GM12864 (cell line): Measurements from ENCODE around the gene SEC16A.
"Not testable (repeated sequence)": the region's sequence is repeated elsewhere in the genome, so short reads cannot be mapped to it uniquely, and the experiment has no call there.

Experiments used
- DNase-seq: peaks from one replicate; pipeline ENCODE4 v3.0.0-alpha.2; 2011; ENCODE audit warnings: low read depth
- H3K4me3 ChIP-seq: 2 replicates; pipeline ENCODE4 v1.5.1; 2011; ENCODE audit warnings: mild to moderate bottlenecking, low read depth, low read length, control low read depth
- TF ChIP-seq, protein P1 (sequence below): IDR thresholded peaks from 2 replicates; pipeline ENCODE4 v1.5.1; 2011; ENCODE audit warnings: low read depth, mild to moderate bottlenecking, moderate library complexity, low read length, control low read depth, inconsistent platforms; ENCODE audit errors: missing control alignments

SEC16A gene

GRCh38 chr9:136412962-136413361, 69.9 kb downstream of the SEC16A start:
- H3K4me3 ChIP-seq, result no peak overlapping the region
- TF ChIP-seq, protein P1, sequence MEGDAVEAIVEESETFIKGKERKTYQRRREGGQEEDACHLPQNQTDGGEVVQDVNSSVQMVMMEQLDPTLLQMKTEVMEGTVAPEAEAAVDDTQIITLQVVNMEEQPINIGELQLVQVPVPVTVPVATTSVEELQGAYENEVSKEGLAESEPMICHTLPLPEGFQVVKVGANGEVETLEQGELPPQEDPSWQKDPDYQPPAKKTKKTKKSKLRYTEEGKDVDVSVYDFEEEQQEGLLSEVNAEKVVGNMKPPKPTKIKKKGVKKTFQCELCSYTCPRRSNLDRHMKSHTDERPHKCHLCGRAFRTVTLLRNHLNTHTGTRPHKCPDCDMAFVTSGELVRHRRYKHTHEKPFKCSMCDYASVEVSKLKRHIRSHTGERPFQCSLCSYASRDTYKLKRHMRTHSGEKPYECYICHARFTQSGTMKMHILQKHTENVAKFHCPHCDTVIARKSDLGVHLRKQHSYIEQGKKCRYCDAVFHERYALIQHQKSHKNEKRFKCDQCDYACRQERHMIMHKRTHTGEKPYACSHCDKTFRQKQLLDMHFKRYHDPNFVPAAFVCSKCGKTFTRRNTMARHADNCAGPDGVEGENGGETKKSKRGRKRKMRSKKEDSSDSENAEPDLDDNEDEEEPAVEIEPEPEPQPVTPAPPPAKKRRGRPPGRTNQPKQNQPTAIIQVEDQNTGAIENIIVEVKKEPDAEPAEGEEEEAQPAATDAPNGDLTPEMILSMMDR, result no peak
- DNase-seq, result no peak

DNA sequence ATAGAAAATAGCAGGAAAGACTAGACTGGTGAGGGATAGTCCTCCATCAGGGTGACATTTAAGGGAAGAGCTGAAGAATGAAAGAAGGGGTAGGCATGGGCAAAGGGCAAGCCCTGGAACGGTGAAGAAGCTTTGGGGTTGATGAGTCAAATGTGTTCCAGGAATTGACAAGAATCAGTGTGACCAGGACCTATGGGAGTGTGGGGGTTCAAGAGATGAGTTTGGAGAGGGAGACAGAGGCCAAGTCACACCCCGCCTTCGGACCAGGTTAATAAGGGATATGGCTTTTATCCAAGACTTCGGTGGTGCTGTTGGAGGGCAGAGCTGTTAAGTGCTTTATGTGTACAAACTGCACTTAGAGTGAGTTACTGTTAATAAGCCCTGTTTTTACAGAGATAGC, 71.5 kb downstream of the SEC16A start:
- peak overlapping the region; percentile 100 for H3K4me3 ChIP-seq
- TF ChIP-seq, protein P1, result no peak
- DNase-seq, result no peak

- DNase-seq, result no peak
- TF ChIP-seq, protein P1, result no peak
- peak within 1 kb of the TSS; percentile 100 for H3K4me3 ChIP-seq
Measured at GRCh38 chr9:136410500-136411287, 72.1 kb downstream of the SEC16A start, which contains the start of the genes ENTR1 and PMPCA. ENTR1 (minus strand) TSS chr9:136410614; CDS start chr9:136410397, 217 bp downstream. PMPCA (plus strand) TSS chr9:136410658; CDS start chr9:136410669, 11 bp downstream.

- TF ChIP-seq, protein P1, result no peak
- no peak for DNase-seq
- H3K4me3 ChIP-seq, result peak overlapping the region; percentile 100
Measured at GRCh38 chr9:136409557-136410455, 73.0 kb downstream of the SEC16A start.

DNA sequence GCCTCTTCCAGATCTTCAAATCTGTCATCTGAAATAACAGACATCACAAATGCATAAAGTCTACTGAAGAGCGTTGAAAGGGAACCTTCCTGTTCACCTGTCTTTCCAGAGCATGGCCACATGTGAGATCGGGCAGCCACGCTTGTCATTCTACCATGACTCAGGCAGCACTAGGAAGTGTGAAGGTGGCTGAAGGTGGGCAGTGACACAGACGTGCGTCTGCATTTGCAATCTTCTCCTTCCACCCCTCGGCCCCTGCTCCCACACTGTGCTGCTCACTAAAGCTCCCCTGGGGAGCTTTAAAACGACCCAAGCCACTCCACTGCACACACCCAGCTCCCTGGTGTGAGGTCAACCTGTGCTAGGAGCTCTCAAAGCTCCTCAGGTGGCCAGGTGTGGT, 74.9 kb downstream of the SEC16A start:
- no peak overlapping the region for H3K4me3 ChIP-seq
- TF ChIP-seq, protein P1, result no peak
- no peak for DNase-seq

DNA sequence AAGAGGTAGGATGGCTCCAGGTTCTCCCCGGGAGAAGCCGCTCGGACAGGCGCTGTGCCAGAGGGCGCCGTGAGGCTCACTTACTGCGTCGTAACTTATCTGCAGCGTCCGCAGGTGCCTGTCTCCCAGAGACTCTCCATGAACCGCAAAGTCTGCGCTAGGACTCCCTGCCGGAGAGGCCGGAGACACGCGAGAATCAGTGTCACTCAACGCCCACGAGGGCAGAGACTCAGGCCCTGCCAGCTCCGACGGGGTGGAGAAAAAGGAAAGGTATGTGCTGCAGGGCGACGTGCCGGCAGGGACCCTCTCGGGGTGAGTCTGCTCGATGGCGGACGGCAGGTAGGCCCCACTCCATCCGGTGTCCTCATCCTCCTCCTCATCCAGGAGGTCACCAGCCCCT, 75.8 kb downstream of the SEC16A start:
- H3K4me3 ChIP-seq, DNase-seq: not testable (repeated sequence)

DNA sequence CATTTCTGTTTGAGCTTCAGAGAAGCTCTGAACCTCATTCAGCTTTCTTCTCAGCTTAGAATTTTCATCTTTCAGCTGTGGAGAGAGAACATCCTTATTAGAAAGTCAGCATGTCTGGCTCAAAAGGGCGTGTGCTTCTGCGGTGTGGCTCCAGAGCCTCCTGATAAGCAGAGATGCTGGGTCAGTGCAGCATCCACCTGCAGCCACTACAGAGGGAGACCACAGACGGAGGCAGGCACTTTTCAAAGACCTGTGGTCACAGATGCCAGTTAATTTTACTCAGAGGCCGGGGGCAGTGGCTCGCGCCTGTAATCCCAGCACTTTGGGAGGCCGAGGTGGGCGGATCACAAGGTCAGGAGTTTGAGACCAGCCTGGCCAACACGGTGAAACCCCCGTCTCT, 76.9 kb downstream of the SEC16A start:
- not testable (repeated sequence) for DNase-seq, H3K4me3 ChIP-seq

GRCh38 chr9:136405481-136405880, 77.4 kb downstream of the SEC16A start:
- DNase-seq, result no peak
- TF ChIP-seq, protein P1, result no peak
- H3K4me3 ChIP-seq, result no peak overlapping the region
